Suppressor macrophage (primary cell): ENCODE measurements around the gene GJA8.
"Not testable (repeated sequence)": the region's sequence is repeated elsewhere in the genome, so short reads cannot be mapped to it uniquely, and the experiment has no call there.

Source experiments
- DNase-seq, 4 experiments: peaks; one replicate each; pipeline ENCODE4 v3.0.0-alpha.2; 2020 to 2022

The GJA8 gene

GRCh38 chr1:147927689-147928088 is 25.1 kb downstream of the GJA8 start:
- DNase-seq, result not testable (repeated sequence)

GRCh38 chr1:147928236-147929132 is 25.9 kb downstream of the GJA8 start, which contains the start of gene GPR89B:
Gene GPR89B (plus strand): TSS chr1:147928420. CDS start chr1:147928537, 117 bp downstream.
- DNase-seq, result peak; percentile 90 to 96 (median 93)

GRCh38 chr1:147931137-147931536 is 28.5 kb downstream of the GJA8 start:
- not testable (repeated sequence) for DNase-seq

GRCh38 chr1:147935296-147935695 is 32.7 kb downstream of the GJA8 start:
- not testable (repeated sequence) for DNase-seq

- not testable (repeated sequence) for DNase-seq
Measured at GRCh38 chr1:147940456-147940855, 37.9 kb downstream of the GJA8 start.

GRCh38 chr1:147942563-147942962 is 40.0 kb downstream of the GJA8 start:
- not testable (repeated sequence) for DNase-seq

- not testable (repeated sequence) for DNase-seq
Measured at GRCh38 chr1:147949517-147949916, 46.9 kb downstream of the GJA8 start.
